GM06990 (cell line): ENCODE results near the gene RNF144A.

ENCODE experiments used
- DNase-seq: peaks from one replicate; pipeline ENCODE4 v3.0.0-alpha.2; 2011; ENCODE audit not compliant: insufficient read length; ENCODE audit errors: extremely low read depth
- H3K27me3 ChIP-seq: replicated peaks from 2 replicates; pipeline ENCODE4 v1.6.0; 2011; ENCODE audit warnings: low read length; ENCODE audit not compliant: control insufficient read depth, insufficient read depth
- H3K36me3 ChIP-seq: 2 replicates; pipeline ENCODE4 v1.5.1; 2011; ENCODE audit warnings: low read length; ENCODE audit not compliant: control insufficient read depth, insufficient read depth
- H3K4me3 ChIP-seq: replicated peaks from 2 replicates; pipeline ENCODE4 v1.5.1; 2011; ENCODE audit warnings: low read depth, mild to moderate bottlenecking, control low read depth, low read length
- CTCF ChIP-seq: IDR thresholded peaks from 2 replicates; pipeline ENCODE4 v1.5.1; 2011; ENCODE audit warnings: low read length, control low read depth, mild to moderate bottlenecking, inconsistent platforms; ENCODE audit not compliant: insufficient read depth, poor library complexity, severe bottlenecking

Gene RNF144A

DNA sequence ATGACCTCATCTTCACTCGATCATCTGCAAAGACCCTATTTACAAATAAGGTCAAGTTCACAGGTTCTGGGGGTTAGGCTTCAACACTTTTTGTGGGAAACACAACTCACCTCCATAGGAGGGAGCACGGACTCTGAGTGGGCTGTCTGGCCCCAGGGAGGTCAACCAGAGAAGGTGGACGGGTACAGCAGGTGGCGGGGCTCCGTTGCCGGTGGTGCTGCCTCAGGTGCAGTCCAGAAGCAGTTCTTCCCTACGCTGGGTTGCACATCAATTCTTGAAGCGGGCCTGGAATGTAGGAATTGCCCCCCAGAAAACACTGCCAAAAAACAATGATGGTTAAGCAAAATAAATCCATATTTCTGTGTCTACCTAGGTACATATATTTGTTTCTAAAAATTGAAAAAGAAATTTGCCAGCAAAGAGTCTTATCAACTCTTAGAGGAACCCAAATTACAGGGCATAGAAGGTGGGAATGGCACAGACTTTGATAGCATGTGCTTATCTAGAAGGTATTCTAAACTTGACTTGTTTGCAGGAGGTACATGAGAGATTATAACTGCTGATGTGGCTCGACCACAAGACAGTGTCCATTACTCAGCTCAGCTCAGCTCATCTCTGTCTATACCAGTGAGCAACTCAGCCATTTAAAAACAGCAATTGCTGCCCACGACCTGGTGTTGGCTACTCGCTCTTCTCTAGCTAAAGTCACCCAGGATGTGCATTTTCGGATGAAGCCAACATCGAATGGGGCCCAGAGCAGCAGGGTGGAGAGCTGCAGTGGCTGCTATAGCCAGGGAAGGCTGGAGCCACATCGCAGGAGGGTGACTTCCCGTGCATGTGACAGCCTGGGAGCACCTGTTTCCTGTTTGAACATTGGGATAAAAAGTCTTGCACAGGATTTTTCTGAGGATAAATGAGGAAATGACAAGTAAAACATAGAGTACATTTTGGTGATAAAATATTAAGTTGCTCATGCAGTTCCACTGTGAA lies 128.7 kb downstream of the RNF144A start:
- no peaks in the 10 kb centered on the region for H3K36me3 ChIP-seq
- no peak overlapping the region for H3K4me3 ChIP-seq
- TF ChIP-seq CTCF = no peak
- no peaks in the 10 kb centered on the region for H3K27me3 ChIP-seq
- DNase-seq = no peak

DNA sequence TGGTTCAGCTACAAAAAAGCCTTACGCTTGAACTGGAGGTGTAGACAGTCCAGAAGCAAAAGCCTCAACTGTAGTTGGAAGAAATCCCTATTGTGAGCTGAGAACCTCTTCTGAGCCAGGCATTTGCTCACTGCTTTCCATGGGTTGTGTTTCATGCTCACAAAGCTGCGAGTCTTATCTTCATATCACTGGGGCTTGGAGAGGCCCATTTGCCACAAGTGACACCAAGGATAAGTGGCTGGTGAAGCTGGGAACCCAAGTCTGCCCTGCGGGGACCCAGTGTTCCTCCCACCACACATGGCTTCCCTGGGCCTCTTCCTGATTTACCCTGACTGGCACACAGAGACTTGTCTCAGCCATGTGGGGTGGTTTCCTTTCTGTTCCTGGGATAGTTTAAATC lies 130.4 kb downstream of the RNF144A start:
- DNase-seq = no peak
- TF ChIP-seq CTCF = no peak
- H3K4me3 ChIP-seq = no peak overlapping the region
- H3K27me3 ChIP-seq = no peaks in the 10 kb centered on the region
- H3K36me3 ChIP-seq = no peaks in the 10 kb centered on the region

- TF ChIP-seq CTCF = no peak
- no peak for DNase-seq
- Histone ChIP-seq H3K36me3 (no peaks in the 10 kb centered on the region), H3K4me3 (no peak overlapping the region), H3K27me3 (no peaks in the 10 kb centered on the region)
These were observed 131.6 kb downstream of the RNF144A start for GRCh38 chr2:7048762-7049294.

DNA sequence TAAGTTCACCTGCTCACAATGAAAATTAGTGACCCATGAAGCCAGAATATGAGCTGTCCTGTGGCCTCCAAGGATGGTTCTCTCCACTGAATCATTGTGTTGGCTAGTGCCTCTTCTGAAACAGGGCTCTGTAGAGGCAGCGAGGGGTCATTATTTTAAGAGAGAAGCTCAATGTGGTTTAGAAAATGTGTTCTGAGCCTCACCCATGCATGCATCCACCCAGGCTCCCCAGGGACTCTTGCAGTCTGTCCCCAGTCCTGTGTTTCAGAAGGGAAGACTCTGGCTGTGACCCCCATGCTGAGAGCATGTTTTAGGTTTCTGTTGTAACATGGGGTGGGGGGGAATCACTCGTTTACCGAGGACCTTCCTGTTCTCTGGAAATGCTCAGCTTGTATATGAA lies 135.2 kb downstream of the RNF144A start:
- TF ChIP-seq CTCF = no peak
- Histone ChIP-seq H3K27me3 (no peaks in the 10 kb centered on the region), H3K4me3 (no peak overlapping the region), H3K36me3 (no peaks in the 10 kb centered on the region)
- DNase-seq = peak; percentile 36

- H3K4me3 ChIP-seq = no peak overlapping the region
- TF ChIP-seq CTCF = no peak
- no peak for DNase-seq
- no peaks in the 10 kb centered on the region for H3K36me3 ChIP-seq
- no peaks in the 10 kb centered on the region for H3K27me3 ChIP-seq
These were observed 136.5 kb downstream of the RNF144A start for GRCh38 chr2:7053650-7054265.
